CD4-positive, alpha-beta T cell treated with Interleukin-17A for 4 hours (primary cell): ENCODE measurements around the gene EFR3B.
A peak's percentile ranks its signal among the peaks of the same experiment; 100 is the strongest.
"Not testable (repeated sequence)": the region's sequence is repeated elsewhere in the genome, so short reads cannot be mapped to it uniquely, and the experiment has no call there.

ENCODE experiments used
- DNase-seq: peaks from one replicate; pipeline ENCODE4 v3.0.0-alpha.2; 2020; ENCODE audit warnings: mixed read lengths

Gene EFR3B

DNA sequence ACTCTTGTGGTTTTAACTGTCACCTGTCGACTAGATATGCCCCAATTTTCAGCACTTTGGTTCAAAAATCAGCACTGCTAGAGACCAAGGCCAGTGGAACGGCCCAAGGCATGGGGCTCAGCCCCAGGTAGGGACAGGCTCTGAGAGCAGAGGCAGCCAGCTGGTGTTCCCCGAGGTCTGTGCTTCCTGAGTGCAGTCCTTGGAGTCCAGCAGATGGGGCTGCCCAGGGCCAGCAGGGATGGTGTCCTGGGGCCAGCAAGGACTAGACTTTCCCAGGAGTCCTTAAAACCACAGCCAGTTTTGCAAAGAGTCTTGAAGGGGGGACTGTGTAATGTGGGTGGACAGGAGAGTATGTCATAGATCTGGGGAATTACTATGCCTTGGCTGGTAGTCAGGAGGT lies 70.2 kb downstream of the EFR3B start:
- DNase-seq: no peak

DNA sequence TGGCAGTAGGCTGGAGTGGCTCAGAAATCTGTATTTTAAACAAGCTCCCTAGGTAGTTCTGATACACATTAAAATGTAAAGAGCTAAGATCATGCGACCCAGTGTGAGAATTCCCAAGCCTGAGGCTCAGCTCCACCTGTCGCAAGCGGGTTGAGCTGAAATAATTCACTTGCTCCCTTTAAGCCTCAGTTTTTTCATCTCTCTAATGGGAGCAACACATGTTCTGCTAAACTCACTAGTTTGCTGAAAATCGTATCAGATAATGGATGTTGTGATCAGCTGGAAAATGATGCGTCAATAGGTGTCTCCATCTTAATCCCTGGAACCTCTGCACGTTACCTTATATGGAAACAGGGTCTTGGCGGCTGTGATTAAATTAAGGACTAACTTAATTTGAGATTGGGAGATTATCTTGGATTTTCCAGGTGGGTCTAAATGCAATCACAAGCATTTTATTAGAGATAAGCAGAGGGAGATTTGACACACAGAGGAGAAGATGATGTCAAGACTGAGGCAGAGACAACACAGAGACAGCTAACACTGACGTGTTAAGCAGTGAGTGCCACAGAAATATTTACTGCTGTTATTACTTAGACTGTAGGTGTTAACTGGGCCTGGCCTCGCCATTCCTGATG lies 73.5 kb downstream of the EFR3B start:
- no peak for DNase-seq

DNA sequence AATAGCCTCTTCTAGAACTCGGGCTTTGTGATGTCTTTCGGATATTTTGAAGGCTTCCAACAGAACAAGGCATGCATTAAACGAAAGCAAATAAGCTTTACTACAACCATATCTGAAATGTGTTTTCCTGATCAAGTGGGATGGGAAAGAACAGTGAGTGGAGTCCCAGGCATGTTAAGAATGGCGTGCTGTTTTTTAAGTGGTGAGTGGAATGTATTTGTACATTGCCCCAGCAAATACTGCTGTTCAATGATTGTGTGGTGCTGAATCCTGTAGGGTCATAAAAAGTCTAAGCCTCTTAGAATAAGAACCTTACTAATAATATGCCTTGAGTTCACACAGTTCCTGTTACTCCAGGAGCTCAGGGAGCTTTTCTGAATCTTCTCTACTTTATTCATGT lies 74.0 kb downstream of the EFR3B start:
- no peak for DNase-seq

DNA sequence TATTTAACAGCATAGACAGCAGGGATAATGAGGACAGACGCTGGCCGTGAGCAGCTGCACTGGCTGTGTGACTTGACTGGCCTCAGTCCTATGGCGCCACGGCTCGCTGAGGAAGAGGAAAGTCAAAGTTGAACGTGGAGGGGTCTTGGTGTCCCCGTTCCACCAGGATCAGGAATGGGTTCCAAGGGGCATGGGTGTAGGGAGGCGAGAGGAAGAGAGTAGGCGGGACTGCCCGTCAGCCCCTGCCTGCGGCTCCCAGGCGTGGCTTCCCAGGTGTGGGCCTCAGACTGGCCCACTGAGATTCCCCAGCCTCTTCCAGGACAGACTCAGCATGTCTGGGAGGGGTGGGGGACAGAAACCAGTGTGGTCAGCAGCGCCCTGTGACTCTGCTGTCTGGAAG lies 75.1 kb downstream of the EFR3B start:
- no peak for DNase-seq

DNA sequence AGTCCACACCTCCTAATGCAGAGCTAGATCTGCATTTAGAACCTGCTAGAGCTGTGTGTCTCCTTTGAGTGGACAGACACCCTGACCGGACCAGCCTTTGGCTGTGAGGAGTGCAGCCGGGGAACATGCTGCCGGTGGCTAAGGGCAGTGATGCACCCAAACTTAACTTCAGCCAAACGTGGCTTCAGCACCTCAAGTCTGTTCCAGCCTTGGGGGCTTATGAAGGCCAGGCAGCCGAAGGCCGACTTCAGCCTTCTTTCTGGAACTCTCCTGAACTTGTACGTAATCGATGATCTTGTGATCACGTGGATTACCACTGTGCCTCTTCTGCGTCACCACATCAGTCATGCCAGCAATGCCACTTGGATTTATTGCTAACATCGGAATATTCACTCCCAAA lies 77.4 kb downstream of the EFR3B start:
- no peak for DNase-seq

DNA sequence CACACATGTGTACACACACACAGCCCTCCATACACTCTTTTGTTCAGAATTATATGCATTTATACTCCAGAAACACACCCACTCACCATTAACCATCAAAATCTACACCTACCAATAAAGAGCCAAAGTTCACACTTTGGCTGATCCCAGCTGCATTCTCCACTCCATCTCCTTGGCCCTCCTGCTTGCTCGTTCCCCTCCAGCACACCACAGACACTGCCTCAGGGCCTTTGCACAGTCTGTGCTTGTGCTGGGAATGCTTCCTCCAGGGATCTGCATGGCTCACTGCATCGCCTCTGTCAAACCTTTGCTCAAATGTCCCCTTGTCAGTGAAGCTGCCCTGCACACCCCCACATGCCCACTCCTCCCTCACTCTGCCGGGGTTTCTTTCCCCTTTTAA lies 80.5 kb downstream of the EFR3B start:
- DNase-seq: no peak

DNA sequence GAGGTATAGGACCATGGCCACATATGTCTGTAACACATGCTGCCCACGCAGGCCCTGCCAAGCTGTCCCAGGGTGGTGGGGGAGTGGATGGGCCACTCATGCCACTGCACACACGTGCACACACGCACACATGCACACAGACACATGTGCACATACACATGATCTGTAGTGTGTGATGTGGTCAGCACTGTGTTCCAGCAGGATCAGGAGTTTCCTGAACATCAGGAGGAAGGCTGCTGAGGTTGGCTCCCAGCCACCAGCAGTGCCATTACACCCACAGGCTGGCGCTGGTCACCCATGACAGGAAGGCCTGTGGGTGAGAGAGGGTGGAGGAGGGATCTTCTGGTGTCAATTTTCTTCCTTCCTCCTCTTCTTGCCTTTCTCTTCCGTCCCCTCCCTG lies 81.8 kb downstream of the EFR3B start:
- DNase-seq: no peak

DNA sequence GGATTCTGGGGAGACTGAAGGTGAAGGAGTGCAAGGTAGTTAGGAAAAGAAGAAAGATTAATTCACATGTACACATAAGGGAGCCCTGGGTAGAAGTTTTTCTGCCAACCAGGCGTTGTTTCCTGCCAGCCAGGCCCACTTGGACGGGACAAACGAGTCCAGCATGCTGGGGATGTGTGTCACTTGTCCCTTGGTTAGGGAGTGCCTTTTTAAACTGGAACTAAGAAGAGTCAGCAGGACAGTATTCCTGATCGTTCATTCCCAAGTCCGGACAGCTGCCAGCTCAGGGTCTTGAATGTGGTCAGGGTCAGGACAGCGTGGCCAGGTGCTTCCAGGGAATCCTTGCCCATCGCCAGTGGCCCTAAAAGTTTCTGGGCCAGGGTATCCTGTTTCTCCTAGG lies 83.3 kb downstream of the EFR3B start:
- DNase-seq: no peak

DNA sequence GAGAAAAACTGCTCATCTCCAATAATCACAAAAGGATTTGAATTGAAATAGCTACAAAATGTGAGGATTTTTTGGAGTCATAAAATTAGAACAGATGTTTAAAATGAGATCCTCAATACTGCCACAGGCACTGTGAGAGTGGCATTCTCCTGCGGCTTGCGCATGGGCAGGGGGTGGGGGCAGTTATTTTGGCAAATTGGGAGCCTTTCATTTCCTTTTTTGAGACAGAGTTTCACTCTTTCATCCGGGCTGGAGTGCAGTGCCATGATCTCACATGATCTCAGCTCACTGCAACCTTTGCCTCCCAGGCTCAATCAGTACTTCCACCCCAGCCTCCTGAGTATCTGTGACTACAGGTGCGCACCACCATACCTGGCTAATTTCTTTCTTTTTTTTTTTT lies 84.1 kb downstream of the EFR3B start:
- no peak for DNase-seq

DNA sequence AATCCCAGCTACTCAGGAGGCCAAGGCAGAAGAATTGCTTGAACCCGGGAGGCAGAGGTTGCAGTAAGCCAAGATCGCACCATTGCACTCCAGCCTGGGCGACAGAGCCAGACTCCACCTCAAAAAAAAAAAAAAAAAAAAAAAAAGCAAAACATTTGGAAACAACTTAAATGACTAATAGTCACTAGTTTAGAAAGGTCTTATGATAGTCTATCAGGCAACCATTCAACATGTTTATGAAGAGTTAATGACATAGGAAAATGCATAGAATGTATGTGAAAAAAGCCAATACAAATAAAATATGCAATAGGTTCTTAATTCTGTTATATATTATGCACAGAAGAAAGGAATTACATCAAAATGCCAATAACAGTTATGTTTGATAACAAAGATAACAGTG lies 85.2 kb downstream of the EFR3B start:
- DNase-seq: not testable (repeated sequence)

DNA sequence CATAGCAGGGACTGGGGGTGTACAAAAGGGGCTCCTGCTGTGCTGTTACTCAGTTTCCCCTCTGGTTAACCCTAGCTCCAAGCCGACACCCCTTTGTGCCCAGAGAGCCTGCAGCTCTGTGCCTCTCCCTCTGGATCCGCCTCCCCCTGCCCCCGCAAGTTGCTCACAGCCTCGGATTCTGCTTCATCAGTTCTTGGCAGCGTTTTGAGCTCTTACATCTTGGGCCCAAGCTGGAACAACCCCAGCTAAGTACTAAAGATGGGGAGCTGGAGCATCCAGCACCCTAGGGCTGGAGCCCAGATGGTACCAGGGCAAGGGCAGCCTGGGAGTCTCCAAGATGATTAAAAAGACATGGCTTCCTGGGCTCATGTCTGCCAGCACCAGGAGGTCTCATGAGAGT lies 85.8 kb downstream of the EFR3B start:
- DNase-seq: no peak

DNA sequence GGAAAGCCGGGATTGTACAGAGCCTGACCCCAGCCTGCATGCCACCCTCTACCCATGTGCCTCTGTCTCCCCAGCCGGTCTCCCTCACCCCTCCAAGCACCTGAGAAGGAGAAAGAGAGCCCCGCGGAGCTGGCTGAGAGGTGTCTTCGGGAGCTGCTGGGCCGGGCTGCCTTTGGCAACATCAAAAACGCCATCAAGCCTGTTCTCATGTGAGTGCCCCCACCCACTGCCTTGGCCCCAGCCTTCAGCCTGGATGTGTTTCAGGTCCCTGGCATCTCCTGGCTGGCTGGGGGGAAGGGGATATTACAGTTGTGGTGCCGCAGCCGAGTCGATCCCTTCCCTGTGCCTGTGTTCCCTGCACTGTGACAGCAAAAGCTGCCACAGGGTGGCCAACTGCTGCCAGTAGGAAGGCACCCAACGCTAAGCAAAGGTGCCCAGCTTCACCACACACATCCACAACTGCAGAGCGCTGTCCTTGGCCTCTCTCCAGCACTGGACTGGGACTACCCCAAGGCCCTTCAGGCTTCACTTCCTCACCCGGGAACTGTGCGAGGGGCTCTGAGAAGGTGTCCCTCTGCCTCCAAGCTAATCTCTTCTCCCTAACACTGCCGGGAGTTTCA lies 88.1 kb downstream of the EFR3B start:
- DNase-seq: no peak

DNA sequence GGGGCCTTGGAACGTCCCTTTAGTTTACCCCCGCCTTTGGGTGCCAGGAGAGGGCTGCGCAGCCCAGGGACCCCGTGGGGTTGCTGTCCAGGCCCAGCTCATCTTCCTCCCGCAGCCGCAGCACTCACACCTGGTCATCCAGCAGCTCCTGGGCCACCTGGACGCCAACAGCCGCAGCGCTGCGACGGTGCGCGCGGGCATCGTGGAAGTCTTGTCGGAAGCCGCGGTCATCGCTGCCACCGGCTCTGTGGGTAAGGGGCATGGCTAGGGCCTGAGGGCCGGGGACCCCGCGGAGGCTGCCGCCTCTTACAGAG lies 89.3 kb downstream of the EFR3B start:
- DNase-seq: no peak

DNA sequence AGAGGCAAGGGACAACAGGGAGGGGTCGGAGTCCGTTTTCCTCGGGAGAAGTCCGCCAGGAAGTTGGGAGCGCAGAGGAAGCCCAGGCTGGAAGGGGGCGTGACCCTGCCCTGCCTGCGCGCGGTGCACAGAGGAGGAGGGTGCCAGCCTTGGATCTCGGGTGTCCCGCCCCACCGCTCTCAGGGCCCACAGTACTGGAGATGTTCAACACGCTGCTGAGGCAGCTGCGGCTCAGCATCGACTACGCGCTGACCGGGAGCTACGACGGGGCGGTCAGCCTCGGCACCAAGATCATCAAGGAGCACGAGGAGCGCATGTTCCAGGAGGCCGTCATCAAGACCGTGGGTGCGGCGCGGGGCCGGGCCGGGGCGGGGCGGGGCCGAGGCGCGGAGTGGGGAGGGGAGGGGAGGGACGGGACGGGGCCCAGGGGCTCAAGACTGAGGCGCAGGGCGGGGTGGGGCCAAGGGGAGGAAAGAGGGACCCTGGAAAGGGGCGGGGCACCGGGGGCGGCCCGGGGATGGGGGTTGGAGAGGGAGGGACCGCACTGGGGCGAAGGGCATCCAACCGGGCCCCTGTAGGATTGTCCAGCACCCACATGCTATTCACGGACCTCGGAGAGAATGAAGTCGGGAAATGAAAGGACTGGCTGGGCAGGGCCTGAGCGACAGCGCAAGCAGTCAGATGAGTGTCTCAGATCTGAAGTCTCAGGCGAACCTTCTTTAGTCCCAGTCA lies 89.9 kb downstream of the EFR3B start:
- peak; percentile 10 for DNase-seq

DNA sequence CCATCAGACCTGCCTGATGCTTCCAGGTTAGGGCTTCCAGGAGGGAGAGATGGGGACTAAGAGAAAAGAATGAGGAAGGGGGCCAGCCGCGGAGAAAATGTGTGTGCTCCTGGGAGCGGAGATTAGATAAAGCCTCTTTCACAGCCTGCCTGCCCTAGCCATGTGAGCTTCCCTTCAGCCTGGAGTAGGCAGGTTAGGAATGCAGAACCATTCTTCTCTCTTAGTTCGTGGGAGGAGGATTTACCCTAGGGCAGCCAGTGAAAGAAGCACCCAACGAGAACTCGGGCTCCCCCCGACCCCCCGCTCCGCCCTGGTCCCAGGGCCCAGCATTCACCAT lies 90.4 kb downstream of the EFR3B start:
- no peak for DNase-seq

DNA sequence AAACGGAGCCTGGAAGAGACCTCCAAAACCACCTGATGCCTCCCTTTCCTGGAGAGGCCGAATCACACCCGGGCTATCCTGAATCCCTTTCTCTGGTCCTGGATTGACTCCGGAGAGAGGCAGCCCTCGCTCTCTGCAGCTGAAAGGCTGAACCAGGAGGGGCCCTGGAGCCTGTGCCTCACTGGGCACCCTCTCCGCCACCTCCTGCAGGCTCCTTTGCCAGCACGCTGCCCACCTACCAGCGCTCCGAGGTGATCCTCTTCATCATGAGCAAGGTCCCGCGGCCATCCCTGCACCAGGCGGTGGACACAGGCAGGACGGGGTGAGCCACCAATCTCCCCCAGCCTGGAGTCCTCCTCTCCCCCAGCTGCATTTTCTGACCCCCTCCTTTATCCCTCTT lies 90.8 kb downstream of the EFR3B start:
- no peak for DNase-seq

DNA sequence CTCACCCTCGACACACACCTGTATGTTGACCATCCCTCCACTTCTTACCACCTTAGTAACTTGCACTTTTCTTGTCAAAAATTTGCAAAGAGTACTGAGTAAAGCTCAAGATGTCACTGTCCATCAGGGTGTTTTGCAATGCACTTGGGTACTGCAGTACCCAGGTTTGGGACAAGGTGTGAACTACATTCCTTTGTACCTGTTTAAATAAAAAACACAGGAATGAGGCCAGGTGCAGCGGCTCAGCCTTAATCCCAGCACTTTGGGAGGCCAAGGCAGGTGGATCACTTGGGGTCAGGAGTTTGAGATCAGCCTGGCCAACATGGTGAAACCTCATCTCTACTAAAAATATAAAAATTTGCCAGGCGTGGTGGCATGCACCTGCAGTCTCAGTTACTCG lies 98.7 kb downstream of the EFR3B start:
- not testable (repeated sequence) for DNase-seq

DNA sequence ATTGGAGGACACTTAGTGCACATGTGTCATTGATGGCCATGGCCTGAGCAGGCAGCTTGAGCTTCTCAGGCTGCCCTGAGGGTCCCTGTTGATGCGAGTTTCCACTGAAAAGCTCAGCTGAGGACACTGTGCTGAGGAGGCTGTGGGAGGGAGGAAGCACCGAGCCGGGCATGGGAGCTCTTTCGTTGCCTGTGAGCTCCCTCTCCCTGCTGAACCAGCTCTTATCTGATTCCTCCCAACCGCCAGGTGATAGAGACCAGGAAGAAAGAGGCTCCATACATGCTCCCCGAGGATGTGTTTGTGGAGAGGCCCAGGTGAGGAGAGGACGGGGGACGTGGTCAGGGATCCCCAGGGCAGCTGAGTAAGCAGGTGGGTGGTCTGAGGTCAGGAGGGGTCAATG lies 99.2 kb downstream of the EFR3B start:
- no peak for DNase-seq

DNA sequence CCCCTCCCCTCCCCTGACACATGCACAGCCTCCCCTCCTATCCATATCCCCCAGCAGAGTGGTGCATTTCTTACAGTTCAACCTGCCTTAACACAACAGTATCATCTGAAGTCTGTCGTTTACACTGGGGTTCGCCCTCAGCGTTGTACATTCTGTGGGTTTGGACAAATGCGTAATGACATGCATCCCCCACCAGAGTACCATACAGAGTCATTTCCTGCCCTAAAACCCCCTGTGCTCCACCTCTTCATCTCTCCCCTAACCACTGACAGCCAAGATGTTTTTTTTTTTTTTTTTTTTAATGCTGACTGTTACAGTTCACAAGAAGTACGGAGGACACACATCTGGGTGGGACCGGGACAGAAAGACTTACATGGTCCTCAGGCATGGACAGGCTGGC lies 103.9 kb downstream of the EFR3B start:
- DNase-seq: no peak

DNA sequence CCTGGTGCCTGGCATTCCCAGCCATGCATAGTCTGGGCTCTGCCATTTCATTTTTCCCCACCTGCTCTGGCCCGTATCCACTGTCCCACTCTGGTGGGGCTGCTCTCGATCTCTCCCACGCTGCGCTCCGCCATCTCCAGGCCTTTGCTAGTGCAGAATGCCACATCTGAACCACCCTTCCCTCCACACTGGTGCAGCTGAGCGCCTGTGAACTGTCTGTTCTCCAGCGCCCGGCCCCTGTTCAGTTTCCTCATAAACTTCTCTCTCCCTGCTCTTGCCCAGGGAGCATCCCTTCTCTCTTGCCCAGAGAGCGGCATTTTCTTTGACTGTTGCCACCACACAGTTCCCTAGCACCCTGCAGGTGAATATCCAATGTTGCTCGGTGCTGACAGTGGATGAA lies 105.0 kb downstream of the EFR3B start:
- DNase-seq: no peak

DNA sequence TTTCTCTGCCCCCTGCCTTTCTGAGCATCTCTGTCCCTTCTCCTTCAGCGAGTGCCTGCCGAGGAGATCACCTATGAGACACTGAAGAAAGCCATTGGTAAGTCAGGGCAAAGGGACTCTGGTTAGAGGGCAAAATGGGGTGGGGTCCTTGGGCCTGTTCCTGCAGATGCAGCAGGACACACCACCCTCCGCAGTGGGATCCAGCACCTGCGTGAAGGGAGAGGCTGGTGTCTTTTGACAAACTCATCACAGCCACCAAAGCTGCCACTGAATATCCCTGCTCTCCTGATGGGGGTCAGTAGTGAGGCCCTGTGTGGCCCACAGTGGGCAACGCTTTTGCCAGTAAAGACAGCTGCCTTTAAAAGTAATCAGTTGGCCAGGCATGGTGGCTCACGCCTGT lies 107.8 kb downstream of the EFR3B start:
- no peak for DNase-seq

DNA sequence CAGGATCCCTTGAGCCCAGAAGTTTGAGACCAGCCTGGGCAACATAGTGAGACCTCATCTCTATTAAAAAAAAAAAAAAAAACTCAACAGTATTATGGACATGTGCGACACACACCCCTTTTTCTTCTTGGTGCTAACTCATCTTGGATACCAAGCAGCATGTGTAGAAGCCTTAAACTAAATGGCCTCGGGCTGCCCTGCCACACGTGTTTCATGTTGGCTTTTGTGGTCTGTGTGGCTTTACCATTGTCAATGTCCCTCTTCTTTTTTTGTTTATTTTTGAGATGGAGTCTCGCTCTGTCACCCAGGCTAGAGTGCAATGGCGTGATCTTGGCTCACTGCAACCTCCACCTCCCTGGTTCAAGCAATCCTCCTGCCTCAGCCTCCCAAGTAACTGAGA lies 109.1 kb downstream of the EFR3B start:
- not testable (repeated sequence) for DNase-seq

DNA sequence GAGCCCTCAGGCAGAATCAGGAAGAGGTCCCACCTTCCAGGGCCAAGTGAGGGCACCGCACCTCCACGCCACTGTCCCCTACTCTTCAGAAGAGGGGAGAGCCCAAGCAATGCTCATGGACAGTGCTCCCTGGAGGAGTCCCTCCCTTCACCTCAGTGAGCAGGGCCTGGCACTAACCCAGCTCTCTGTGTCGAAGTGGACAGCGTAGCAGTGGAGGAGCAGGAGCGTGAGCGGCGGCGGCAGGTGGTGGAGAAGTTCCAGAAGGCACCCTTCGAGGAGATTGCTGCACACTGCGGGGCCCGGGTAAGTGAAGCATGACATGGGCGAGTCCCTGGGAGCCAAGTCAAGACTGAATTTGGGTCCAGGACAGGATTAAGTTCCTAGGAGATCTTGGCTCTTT lies 109.8 kb downstream of the EFR3B start:
- DNase-seq: no peak

DNA sequence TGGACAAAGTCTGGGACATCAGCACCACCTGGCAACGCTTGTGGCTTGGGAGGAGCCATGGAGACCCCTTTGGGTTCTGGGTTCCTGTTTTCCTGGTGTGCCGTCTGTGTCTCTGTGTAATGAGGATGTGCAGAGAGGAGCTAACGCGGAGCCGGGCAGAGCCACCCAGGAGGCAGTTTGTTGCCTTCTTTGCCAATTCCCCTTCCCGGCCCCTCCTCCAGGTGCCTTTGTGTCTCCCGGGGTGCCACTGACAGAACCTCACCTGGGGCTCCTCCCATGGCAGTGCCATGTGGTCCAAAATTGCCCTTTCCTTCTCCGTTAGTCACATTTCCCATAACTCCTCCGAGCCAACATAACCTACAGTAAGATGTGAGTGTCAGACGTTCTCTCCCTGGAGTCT lies 113.5 kb downstream of the EFR3B start:
- DNase-seq: no peak
